ENCODE data around the gene ICA1. TPM values are rescaled to one million over a fixed set of nuclear protein-coding genes. Genes with fewer than 3 reads are reported as not detected.

ICA1 gene
- total RNA-seq, 1 donor, result 0.45 TPM

DNA sequence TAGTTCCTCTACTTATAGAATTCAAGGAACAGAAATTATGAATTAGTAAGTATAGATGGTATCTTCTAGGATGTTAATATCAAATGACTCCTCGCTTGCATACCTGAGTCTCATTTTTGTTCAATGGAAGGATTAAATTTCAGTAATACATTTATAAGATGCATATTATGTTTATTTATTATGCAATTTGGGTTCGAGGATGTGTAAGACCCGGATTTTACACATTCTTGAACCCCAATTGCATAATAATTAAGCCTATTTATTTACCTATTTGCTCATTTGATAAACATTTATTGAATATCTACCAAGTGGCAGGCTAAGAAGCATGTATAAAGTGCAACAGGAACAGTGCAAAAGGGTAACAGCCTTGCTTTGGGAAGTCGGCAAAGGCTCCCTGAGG lies 52.6 kb downstream of the ICA1 start:
- no peak overlapping the region for H3K4me3 ChIP-seq (ENCODE audit: low read depth, low read length)
- TF ChIP-seq, protein P1, sequence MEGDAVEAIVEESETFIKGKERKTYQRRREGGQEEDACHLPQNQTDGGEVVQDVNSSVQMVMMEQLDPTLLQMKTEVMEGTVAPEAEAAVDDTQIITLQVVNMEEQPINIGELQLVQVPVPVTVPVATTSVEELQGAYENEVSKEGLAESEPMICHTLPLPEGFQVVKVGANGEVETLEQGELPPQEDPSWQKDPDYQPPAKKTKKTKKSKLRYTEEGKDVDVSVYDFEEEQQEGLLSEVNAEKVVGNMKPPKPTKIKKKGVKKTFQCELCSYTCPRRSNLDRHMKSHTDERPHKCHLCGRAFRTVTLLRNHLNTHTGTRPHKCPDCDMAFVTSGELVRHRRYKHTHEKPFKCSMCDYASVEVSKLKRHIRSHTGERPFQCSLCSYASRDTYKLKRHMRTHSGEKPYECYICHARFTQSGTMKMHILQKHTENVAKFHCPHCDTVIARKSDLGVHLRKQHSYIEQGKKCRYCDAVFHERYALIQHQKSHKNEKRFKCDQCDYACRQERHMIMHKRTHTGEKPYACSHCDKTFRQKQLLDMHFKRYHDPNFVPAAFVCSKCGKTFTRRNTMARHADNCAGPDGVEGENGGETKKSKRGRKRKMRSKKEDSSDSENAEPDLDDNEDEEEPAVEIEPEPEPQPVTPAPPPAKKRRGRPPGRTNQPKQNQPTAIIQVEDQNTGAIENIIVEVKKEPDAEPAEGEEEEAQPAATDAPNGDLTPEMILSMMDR (IDR thresholded peaks at IDR 0.05; ENCODE audit: insufficient read depth, low read length), result no peak
- no peak for DNase-seq (ENCODE audit: low read depth)

DNA sequence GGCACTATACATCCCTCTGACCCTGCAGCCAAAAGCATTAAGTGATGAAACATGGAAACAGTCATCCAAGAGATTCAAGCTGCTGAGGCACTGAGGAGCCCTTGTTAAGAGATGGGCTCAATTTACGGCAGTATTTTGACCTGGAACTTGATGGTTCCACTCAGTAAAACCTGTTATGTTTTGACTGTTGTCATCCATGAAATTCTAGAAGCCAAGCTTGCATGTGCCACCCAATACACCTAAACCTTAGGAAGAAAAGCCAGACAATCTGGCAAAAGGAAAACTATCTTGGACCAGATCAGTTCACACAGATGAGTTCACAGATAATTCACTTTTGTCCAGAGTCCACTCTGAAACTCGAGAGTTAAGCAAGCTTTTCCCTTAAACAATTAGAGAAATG lies 53.2 kb downstream of the ICA1 start:
- no peak overlapping the region for H3K4me3 ChIP-seq (ENCODE audit: low read depth, low read length)
- no peak for DNase-seq (ENCODE audit: low read depth)
- TF ChIP-seq, protein P1 (IDR thresholded peaks at IDR 0.05; ENCODE audit: insufficient read depth, low read length), result no peak

DNA sequence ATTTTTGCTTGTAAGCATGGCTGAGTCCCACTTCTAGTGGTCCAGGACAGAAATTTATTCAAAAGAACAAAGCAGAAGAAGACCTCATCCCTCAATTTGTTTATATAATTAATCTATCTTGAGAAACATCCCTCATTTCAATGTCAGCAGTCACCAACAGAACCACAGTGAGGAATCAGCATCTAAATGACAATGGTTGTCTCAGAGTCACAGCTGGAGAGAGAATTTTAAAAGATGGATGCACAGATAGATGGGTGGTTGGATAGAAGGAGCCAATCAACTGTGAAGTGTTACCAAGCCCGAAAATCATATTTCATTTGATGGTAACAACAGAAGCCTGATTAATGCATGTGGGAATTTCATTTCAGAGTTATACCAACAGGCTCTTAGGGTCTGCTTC lies 55.0 kb downstream of the ICA1 start:
- TF ChIP-seq, protein P1 (IDR thresholded peaks at IDR 0.05; ENCODE audit: insufficient read depth, low read length), result no peak
- DNase-seq (ENCODE audit: low read depth), result no peak

DNA sequence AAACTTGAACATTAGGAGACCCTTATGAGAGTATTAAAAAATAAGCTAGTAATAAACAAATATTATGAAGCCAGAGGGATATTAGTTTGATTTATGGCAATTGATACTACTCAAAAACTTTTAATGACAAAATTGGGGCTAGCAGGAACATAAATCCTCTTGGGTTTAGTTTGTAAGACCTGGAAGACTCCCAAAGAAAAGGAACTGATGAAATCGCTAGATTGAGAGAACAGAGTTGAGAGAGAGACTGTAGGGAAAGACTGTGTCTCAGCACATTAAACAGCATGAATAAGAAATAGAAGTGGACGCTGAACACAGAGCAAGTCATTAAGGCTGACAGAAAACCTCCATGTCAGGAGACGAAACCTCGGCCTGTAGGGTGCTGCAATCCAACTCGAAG lies 56.4 kb downstream of the ICA1 start:
- DNase-seq (ENCODE audit: low read depth), result peak; percentile 5

More for the DNA sequence above, 55.0 kb downstream of the ICA1 start:
- no peak overlapping the region for H3K4me3 ChIP-seq (ENCODE audit: low read depth, low read length)

DNA sequence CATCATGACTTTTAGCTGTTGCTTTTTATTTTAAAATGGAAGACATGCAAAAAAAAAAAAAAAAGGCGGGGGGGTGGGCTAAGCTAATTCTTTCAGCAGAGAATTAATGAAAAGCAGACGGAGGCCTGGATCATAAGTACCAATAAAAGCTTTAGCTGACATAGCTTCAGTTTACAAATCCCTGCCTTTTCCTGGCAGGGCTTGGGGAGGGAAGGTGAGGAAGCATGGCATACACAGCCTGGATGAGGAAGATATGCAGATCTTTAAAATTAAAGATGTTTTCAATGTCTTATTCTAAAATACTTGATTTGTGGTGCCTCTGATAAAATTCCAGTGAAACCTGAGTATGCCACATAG lies 57.0 kb downstream of the ICA1 start:
- no peak overlapping the region for H3K4me3 ChIP-seq (ENCODE audit: low read depth, low read length)
- TF ChIP-seq, protein P1 (IDR thresholded peaks at IDR 0.05; ENCODE audit: insufficient read depth, low read length), result no peak
- DNase-seq (ENCODE audit: low read depth), result no peak

More for the DNA sequence above, 56.4 kb downstream of the ICA1 start:
- TF ChIP-seq, protein P1 (IDR thresholded peaks at IDR 0.05; ENCODE audit: insufficient read depth, low read length), result no peak
- no peak overlapping the region for H3K4me3 ChIP-seq (ENCODE audit: low read depth, low read length)

DNA sequence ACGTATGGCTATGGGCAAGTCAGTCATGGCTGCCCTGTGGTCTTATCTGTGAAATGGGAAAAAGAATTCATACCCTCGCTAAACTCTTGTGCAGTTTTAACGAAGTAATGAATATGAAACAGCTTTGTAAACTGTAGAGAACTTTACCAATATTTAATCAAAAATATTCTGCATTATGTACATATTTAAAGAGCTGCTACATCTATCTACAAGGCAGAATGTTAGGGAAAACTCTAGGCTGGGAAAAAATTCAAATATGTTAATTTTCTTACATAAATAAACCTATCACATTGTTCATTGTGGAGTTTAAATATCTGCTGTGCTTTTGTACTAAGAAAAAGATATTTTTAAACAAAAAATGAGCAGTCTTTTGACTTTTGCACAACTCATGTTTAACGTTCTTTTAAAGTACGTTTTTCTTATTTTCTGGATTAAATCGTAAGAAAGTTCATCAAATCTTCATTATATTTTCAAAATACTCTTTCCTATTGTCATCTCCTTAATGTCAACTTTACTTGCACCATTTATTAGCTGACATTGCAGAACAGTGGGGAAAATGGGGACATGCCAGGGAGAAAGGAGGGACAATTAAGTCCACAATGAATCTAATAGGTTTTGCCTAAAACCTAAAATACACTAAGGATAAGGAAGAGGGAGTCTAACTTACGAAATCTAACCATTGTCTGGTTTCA lies 57.5 kb downstream of the ICA1 start:
- no peak overlapping the region for H3K4me3 ChIP-seq (ENCODE audit: low read depth, low read length)

More for the DNA sequence above, 57.5 kb downstream of the ICA1 start:
- DNase-seq (ENCODE audit: low read depth), result no peak
- TF ChIP-seq, protein P1 (IDR thresholded peaks at IDR 0.05; ENCODE audit: insufficient read depth, low read length), result no peak

Measured in fibroblast of the aortic adventitia (primary cell).